ENCODE measurements around the gene MTRF1. TPM values are rescaled to one million over a fixed set of nuclear protein-coding genes. Genes with fewer than 3 reads are reported as not detected.
"Not testable (repeated sequence)": the region's sequence is repeated elsewhere in the genome, so short reads cannot be mapped to it uniquely, and the experiment has no call there.

Gene MTRF1
- total RNA-seq, 2 donors from 2014 or later: 10.8 to 22.2 TPM

DNA sequence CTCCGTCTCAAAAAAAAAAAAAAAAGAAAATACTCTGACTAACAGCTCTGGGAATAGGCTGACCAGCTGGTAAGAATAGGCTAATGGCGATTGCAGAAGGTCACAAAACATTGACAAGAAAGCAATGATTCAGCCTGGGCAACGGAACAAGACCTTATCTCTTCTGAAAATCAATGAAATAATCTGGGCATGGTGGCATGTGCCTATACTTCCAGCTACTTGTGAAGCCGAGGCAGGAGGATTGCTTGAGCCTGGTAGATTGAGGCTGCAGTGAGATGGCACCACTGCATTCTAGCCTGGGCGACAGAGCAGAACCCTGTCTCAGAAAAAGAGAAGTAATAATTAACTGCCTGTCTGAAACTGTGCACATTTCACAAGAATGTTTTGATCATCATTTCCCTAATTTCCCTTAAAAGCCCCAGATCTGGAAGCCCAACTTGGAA is 18.8 kb upstream of the MTRF1 start:
- no peaks in the 10 kb centered on the region for H3K27me3 ChIP-seq (replicated peaks; ENCODE audit: insufficient read depth)
- H3K4me1 ChIP-seq (replicated peaks): no peaks in the 10 kb centered on the region
- WGBS: 85% methylated on average over 5 of the region's 5 CpGs
- DNase-seq (ENCODE audit: low spot score): no peak
- H3K27ac ChIP-seq: no peak overlapping the region
- TF ChIP-seq POLR2A (IDR thresholded peaks at IDR 0.05): no peak
- no peak for TF ChIP-seq POLR2AphosphoS5 (IDR thresholded peaks at IDR 0.05)
- TF ChIP-seq, protein P1, sequence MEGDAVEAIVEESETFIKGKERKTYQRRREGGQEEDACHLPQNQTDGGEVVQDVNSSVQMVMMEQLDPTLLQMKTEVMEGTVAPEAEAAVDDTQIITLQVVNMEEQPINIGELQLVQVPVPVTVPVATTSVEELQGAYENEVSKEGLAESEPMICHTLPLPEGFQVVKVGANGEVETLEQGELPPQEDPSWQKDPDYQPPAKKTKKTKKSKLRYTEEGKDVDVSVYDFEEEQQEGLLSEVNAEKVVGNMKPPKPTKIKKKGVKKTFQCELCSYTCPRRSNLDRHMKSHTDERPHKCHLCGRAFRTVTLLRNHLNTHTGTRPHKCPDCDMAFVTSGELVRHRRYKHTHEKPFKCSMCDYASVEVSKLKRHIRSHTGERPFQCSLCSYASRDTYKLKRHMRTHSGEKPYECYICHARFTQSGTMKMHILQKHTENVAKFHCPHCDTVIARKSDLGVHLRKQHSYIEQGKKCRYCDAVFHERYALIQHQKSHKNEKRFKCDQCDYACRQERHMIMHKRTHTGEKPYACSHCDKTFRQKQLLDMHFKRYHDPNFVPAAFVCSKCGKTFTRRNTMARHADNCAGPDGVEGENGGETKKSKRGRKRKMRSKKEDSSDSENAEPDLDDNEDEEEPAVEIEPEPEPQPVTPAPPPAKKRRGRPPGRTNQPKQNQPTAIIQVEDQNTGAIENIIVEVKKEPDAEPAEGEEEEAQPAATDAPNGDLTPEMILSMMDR (IDR thresholded peaks at IDR 0.05): no peak
- H3K9me3 ChIP-seq: no peaks in the 10 kb centered on the region
- no peaks in the 10 kb centered on the region for H3K36me3 ChIP-seq
- H3K4me3 ChIP-seq: no peak overlapping the region
- intact Hi-C loops (cut with DNase I): no loop called here

DNA sequence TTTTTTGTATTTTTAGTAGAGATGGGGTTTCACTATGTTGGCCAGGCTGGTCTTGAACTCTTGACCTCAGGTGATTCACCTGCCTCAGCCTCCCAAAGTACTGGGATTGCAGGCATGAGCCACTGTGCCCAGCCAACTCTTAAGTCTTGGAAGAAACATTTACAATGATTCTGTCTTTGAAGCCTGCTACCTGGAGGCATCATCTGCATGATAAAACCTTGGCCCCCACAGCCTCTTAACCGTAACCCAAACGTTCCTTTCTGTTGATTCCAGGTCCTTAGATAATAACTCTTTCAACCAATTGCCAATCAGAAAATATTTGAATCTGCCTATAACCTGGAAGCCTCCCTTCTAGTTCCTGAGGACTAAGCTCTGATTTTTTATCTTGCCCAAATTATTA is 15.8 kb upstream of the MTRF1 start:
- H3K9me3 ChIP-seq; H3K27ac ChIP-seq; H3K36me3 ChIP-seq; H3K27me3 ChIP-seq (replicated peaks; ENCODE audit: insufficient read depth); H3K4me3 ChIP-seq; DNase-seq (ENCODE audit: low spot score); intact Hi-C loops (cut with DNase I); H3K4me1 ChIP-seq (replicated peaks): not testable (repeated sequence)
- WGBS: 61% methylated on average over 2 of the region's 2 CpGs

DNA sequence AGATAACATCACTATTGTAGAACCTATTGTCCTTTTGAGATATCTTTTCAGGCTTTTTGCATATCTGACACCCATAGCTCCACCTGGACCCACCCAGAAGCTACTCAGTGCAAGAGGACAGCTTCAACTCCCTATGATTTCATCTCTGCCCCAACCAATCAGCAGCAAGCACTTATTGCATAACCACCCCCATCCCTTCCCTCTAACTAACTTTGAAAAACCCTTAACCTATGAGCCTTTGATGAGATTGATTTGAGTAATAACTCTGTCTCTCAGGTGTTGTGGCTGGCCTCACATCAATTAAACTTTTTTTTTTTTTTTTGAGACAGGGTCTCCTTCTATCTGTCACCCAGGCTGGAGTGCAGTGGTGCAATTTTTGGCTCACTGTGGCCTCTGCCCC is 13.4 kb upstream of the MTRF1 start:
- Histone ChIP-seq H3K27ac (no peak overlapping the region), H3K4me3 (no peak overlapping the region), H3K4me1 (replicated peaks) (no peaks in the 10 kb centered on the region), H3K27me3 (replicated peaks; ENCODE audit: insufficient read depth) (no peaks in the 10 kb centered on the region), H3K36me3 (no peaks in the 10 kb centered on the region), H3K9me3 (no peaks in the 10 kb centered on the region)
- no peak for DNase-seq (ENCODE audit: low spot score)
- intact Hi-C loops (cut with DNase I): no loop called here
- no peak for TF ChIP-seq POLR2A (IDR thresholded peaks at IDR 0.05)
- no peak for TF ChIP-seq POLR2AphosphoS5 (IDR thresholded peaks at IDR 0.05)
- TF ChIP-seq, protein P1 (IDR thresholded peaks at IDR 0.05): no peak

DNA sequence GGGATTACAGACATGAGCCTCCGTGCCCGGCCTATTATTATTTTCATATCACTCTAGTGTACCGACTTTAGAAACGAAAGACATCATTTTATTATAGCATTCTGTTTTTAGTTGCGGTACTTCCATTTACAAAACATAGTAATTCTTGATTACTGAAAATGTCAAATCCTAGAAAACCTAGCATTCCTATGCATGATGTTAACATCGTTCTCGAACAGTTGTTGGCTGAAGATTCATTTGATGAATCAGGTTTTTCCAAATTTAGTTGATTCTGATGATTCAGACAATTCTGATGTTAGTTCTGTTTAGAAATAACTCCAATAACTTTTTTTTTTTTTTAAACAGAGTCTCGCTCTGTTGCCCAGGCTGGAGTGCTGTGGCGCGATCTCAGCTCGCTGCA is 11.5 kb upstream of the MTRF1 start:
- 97% methylated on average over 11 of the region's 11 CpGs for WGBS
- TF ChIP-seq, protein P1 (IDR thresholded peaks at IDR 0.05): no peak
- TF ChIP-seq POLR2AphosphoS5 (IDR thresholded peaks at IDR 0.05): no peak
- TF ChIP-seq POLR2A (IDR thresholded peaks at IDR 0.05): no peak
- H3K27me3 ChIP-seq (replicated peaks; ENCODE audit: insufficient read depth): no peaks in the 10 kb centered on the region
- intact Hi-C loops (cut with DNase I): no loop called here
- no peak overlapping the region for H3K4me3 ChIP-seq
- DNase-seq (ENCODE audit: low spot score): no peak
- H3K36me3 ChIP-seq: no peaks in the 10 kb centered on the region
- no peak overlapping the region for H3K27ac ChIP-seq
- no peaks in the 10 kb centered on the region for H3K9me3 ChIP-seq
- no peaks in the 10 kb centered on the region for H3K4me1 ChIP-seq (replicated peaks)

DNA sequence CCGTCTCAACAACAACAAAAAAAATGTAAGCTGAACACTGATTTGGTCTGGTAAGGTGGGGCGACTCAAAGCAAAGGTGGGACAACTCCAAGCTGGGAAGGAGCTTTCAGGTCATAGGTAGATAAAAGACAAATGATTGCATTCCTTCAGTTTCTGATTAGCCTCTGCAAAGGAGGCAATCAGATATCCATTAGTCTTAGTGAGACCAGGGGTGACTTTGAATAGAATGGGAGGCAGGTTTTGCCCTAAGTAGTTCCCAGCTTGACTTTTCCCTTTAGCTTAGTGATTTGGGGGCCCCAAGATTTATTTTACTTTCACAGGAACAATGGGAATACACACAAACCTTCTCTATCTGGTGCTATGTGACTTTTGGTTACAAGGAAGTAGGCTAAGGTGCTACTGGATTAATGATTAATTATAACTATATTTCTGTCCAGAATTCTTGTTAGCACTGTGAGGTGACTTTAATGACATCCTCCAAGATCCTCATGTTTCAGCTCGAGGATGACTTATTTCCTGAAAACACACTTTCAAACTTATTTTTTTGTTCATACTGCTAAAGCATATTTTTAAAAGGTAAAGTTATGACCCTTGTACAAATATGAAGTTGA is 10.6 kb upstream of the MTRF1 start:
- DNase-seq (ENCODE audit: low spot score): no peak
- no peak overlapping the region for H3K4me3 ChIP-seq
- H3K4me1 ChIP-seq (replicated peaks): no peaks in the 10 kb centered on the region
- intact Hi-C loops (cut with DNase I): no loop called here
- no peaks in the 10 kb centered on the region for H3K27me3 ChIP-seq (replicated peaks; ENCODE audit: insufficient read depth)
- H3K27ac ChIP-seq: no peak overlapping the region
- no peaks in the 10 kb centered on the region for H3K36me3 ChIP-seq
- WGBS: 72% methylated on average over 3 of the region's 3 CpGs
- TF ChIP-seq POLR2AphosphoS5 (IDR thresholded peaks at IDR 0.05) (no peak), POLR2A (IDR thresholded peaks at IDR 0.05) (no peak)
- TF ChIP-seq, protein P1 (IDR thresholded peaks at IDR 0.05): no peak
- no peaks in the 10 kb centered on the region for H3K9me3 ChIP-seq

Data from prostate gland (tissue), 2 donors.